ENCODE data around the gene FYCO1. TPM values are rescaled to one million over a fixed set of nuclear protein-coding genes. Genes with fewer than 3 reads are reported as not detected.

FYCO1 gene
- total and polyA plus RNA-seq, 2 of the 8 experiments (the other 6 are each of a cell fraction or from before 2014, with no cell fraction given): 4.8 to 10.8 TPM

- 92% methylated on average over 4 of the region's 4 CpGs; no CpG with 5 or more reads in 1 of the 2 experiments for WGBS, 2 experiments (ENCODE audit: extremely low coverage in 1 of 2, insufficient coverage in 1 of 2, insufficient read length in 1 of 2, insufficient replicate concordance in 2 of 2, low coverage in 1 of 2, low lambda C conversion rate in 2 of 2, missing lambda C conversion rate in 1 of 2)
- CTCF ChIA-PET (ENCODE audit: partially characterized antibody): interaction anchor here (0.7 to 6.7 kb wide), 7 partner anchors 13 to 112 kb away, joined by 3 to 51 read pairs (median 3); partner anchors contain the start of gene CXCR6
- no peak overlapping the region for H3K18ac ChIP-seq (ENCODE audit: extremely low read depth, low read length)
- H3K4me3 ChIP-seq (ENCODE audit: extremely low read depth in 1 of 4, insufficient read depth in 2 of 4, low read depth in 3 of 4, low read length in 4 of 4): no peak overlapping the region
- H3K9ac ChIP-seq (replicated peaks in 1 of 4; ENCODE audit: extremely low read depth in 1 of 4, low read depth in 3 of 4, low read length in 3 of 4): no peak overlapping the region
- H3K27ac ChIP-seq (ENCODE audit: low read depth, low read length): no peak overlapping the region
- no peak overlapping the region for H3K4ac ChIP-seq (replicated peaks; ENCODE audit: insufficient read length, low read depth, low read length)
- H3K23me2 ChIP-seq (ENCODE audit: low read depth, low read length): no peaks in the 10 kb centered on the region
- POLR2A ChIA-PET (ENCODE audit: partially characterized antibody): interaction anchor here (1.3 kb wide), 1 partner anchor 18 kb away, joined by 4 read pairs; no protein-coding TSS in a partner anchor
- no peak overlapping the region for H3K23ac ChIP-seq (ENCODE audit: insufficient read length)
- no peak overlapping the region for H2BK12ac ChIP-seq (ENCODE audit: low read depth, low read length)
- no peak overlapping the region for H2BK120ac ChIP-seq (replicated peaks; ENCODE audit: low read depth, low read length)
- no peaks in the 10 kb centered on the region for H3K79me1 ChIP-seq (ENCODE audit: low read depth, low read length)
- no peak overlapping the region for H4K91ac ChIP-seq (replicated peaks; ENCODE audit: insufficient read length, low read length)
- H4K5ac ChIP-seq (ENCODE audit: insufficient read length, low read depth, low read length): no peak overlapping the region
- no peak overlapping the region for H4K8ac ChIP-seq (ENCODE audit: extremely low read depth, insufficient read depth, low read length)
- no peaks in the 10 kb centered on the region for H3K4me1 ChIP-seq (replicated peaks in 1 of 4; ENCODE audit: control insufficient read depth in 3 of 4, insufficient read depth in 4 of 4, low read length in 3 of 4)
- H3K56ac ChIP-seq (replicated peaks; ENCODE audit: insufficient read length, low read depth, low read length): no peak overlapping the region
- H2BK20ac ChIP-seq (ENCODE audit: low read length): no peak overlapping the region
- no peak overlapping the region for H2BK5ac ChIP-seq (ENCODE audit: low read depth, low read length)
- no peak for DNase-seq (ENCODE audit: low read depth in 1 of 2, low spot score in 2 of 2)
- H2AK5ac ChIP-seq (ENCODE audit: low read depth, low read length): no peak overlapping the region
- peaks cover 25 to 73% (median 58%) of the 10 kb centered on the region in 4 experiments for H3K36me3 ChIP-seq (ENCODE audit: control insufficient read depth in 2 of 4, insufficient read depth in 4 of 4, low read length in 3 of 4)
- H3K14ac ChIP-seq (ENCODE audit: insufficient read length): no peak overlapping the region
- no peaks in the 10 kb centered on the region for H3K9me3 ChIP-seq (ENCODE audit: insufficient read depth in 2 of 2, low read depth in 1 of 2, low read length in 1 of 2)
- no peak overlapping the region for H2BK15ac ChIP-seq (ENCODE audit: low read length)
- no peak overlapping the region for H2AFZ ChIP-seq (ENCODE audit: low read length)
- H4K20me1 ChIP-seq (replicated peaks in 1 of 2; ENCODE audit: control insufficient read depth in 1 of 2, insufficient read depth in 2 of 2, low read length in 2 of 2): peaks cover 4 to 12% of the 10 kb centered on the region in 2 experiments
- H3K27me3 ChIP-seq (replicated peaks in 1 of 4; ENCODE audit: control insufficient read depth in 3 of 4, extremely low read depth in 1 of 4, insufficient read depth in 3 of 4, low read length in 3 of 4): no peaks in the 10 kb centered on the region
- no peak overlapping the region for H3K4me2 ChIP-seq (ENCODE audit: insufficient read depth in 1 of 2, low read depth in 2 of 2, low read length in 2 of 2)
- FAIRE-seq: no peak
- no peak for TF ChIP-seq NRF1 (IDR thresholded peaks at IDR 0.05; ENCODE audit: low read depth, low read length)
- H3K79me2 ChIP-seq (ENCODE audit: control insufficient read depth in 1 of 2, insufficient read depth in 2 of 2, low read length in 2 of 2): no peaks in the 10 kb centered on the region
These were observed 30.0 kb downstream of the FYCO1 start for GRCh38 chr3:45965653-45966052.
